CD4-positive, alpha-beta T cell treated with Interleukin-6 for 4 hours (primary cell): ENCODE measurements around the gene FAM227B.
"Not testable (repeated sequence)": the region's sequence is repeated elsewhere in the genome, so short reads cannot be mapped to it uniquely, and the experiment has no call there.

Source experiments
- DNase-seq: peaks from one replicate; pipeline ENCODE4 v3.0.0-alpha.2; 2020; ENCODE audit warnings: mixed read lengths

Gene FAM227B

DNA sequence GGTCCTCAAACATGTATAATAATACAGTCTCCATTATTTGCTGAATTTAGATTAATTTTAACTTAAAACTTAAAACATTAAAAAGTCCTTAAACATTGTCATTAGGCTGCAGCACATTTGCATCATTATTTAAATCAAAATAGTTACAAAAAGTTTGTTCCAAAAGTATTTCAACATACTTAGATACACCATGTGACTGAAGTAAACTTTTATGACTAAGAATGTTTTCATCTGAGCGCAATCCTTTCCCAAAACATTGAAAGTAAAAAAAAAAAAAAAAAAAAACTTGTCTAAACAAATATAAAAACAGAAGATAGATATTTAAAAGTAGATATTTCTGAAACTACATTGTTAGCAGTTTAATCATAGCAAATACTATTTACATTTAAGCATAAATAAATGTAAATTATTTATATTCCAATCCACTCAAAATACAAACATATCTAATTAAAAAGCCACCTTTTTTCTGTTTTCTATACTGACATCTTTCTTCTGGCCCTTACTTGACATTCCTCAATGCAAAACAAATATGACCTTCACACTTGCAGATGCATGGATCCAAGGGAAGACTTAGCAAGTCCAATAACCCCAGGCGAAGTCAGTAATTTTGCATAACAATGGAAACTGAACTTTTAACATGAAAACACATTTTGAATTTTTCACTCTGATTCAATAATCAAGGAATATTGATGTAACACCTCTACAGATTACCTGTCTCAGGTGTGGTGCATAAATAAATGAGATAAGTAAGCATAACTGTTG is 10.3 kb downstream of the FAM227B start:
- DNase-seq, result no peak

DNA sequence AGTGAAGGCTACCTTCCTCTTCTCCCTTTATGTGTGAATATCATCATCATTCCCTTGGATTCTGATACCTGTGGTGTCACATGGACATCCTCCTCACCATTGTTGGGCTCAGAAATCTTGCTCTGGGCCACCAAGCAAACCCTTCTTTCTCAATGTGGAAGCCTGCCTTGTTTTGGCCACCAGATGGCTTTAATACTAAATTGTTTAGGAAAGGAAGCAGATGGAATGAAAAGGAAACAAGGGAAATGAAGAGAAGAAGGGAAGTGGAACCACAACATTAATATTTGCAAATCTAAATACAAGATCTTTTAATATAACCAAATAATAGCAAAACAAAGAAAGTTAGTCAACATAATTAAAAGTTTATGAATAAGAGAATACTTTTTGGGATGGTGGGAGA is 14.0 kb downstream of the FAM227B start:
- no peak for DNase-seq

DNA sequence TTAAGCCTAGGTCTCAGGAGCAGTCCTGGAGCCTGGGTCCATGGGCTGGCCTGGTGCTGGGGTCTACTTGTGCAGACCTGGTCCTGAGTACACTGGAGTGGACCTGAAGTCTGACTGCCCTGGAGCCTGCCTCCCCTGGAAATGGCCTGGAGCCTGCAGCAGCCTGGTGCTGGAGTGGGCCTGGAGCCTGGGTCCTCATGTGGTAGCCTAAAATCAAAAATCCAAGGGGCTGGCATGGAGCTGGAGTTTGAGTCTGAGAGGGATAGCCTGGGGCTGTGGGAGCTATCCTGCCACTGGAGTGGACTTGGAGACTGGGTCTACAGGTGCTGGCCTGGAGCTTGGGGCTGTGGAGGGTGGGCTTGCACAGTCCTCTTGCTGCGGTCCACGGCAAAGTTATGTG is 15.0 kb downstream of the FAM227B start:
- DNase-seq, result no peak

DNA sequence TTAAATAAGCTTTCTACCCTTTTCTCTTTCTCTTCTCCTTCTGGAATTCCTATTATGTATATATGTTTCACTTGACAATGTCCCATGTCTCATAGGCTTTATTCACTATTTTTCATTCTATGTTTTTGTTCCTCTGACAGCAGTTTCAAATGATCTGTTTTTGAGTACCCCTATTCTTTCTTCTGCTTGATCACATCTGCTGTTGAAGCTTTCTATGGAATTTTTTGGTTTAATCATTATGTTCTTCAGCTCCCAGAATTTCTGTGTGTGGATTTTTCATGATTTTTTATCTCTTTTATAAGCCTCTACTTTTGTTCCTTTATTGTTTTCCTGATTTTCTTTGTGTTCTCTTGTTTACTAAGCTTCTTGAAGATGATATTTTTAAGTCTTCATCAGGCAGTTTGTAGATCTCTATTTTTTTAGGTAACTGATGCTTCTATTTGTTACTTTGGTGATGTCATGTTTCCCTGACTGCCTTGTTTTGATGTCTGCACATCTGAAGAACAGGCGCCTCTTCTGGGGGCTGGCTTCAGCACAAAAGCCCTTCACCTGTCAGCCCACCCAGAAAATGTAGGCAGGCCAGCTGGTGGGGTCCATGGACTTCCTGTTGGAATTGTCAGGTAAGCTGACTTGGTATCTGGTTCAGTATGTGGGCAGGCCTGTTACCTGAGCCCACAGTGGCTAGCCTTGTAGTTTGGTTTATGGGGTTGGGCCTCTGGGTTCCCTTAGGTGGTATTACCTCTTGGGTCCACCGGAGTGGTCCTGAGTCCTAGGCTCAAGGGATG is 15.8 kb downstream of the FAM227B start:
- DNase-seq, result no peak

DNA sequence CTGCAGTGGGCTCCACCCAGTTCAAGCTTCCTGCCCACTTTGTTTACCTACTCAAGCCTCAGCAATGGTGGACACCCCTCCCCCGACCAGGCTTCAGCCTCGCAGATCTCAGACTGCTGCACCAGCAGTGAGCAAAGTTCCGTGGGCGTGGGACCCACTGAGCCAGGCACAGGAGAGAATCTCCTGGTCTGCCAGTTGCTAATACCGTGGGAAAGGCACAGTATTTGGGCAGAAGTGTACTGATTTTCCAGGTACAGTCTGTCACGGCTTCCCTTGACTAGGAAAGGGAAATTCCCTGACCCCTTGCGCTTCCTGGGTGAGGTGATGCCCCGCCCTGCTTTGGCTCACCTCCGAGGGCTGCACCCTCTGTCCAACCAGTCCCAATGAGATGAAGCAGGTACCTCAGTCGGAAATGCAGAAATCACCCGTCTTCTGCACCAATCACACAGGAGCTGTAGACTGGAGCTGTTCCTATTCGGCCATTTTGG is 27.7 kb downstream of the FAM227B start:
- not testable (repeated sequence) for DNase-seq

DNA sequence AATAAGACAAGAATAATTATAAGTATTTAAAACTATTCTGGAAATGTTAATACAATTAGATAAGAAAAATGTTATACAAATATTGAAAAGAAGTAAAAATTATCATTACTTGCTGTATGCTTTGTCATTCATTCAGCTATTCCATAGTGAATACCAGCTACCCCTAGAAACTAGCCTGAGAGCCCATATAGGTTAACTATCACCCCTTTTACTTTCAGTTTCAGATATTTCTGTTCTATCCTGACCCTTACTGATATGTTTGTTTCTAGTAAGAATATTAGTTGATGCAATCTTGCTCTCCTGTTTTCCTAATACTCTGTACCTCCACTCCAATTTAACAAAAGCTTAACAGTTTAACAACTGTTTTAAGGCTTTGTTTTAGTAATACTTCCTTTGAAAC is 31.6 kb downstream of the FAM227B start:
- DNase-seq, result no peak

DNA sequence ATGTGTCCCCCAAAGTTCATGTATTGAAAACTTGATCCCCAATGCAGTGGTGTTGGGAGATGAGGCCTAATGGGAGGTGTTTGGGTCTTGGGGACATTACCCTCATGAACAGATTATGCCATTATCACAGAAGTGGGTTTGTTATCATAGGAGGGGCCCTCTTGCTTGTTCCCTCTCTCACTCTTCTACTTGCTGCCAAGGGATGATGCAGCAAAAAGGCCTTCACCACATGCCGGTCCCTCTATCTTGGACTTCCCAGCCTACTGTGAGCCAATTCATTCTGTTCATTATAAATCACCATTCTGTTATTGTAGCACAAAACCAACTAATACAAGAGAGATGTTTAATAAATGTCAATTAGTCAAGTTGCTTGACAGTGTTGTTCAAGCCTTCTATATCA is 47.2 kb downstream of the FAM227B start:
- DNase-seq, result no peak

DNA sequence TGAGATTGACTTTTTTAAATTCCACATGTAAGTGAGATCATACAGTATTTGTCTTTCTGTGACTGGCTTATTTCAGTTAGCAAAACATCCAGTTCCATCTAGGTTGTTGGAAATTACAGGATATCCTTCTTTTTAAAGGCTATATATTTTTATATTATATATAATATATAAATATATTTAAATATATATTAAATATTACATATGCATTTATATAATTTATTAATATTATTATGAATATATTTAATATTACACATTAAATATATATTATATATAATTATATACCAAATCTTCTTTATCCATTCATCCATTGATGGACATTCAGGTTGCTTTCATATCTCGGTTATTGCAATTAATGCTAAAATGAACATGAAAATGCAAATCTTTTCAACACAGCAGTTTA is 49.9 kb downstream of the FAM227B start:
- no peak for DNase-seq

DNA sequence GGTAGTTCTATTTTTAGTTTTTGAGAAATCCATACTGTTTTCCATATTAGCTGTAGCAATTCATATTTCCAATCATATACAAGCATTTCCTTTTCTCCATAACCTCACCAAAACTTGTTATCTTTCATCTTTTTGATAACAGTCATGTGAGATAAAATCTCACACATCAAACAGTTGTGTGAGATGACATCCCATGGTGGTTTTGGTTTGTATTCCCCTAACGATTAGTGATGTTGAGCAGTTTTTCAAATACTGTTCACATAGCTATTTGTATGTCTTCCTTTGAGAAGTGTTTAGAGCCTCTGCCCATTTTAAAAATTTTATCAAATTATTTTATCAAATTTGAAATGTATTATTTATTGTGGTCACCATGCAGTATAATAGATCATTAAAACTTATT is 50.4 kb downstream of the FAM227B start:
- no peak for DNase-seq

DNA sequence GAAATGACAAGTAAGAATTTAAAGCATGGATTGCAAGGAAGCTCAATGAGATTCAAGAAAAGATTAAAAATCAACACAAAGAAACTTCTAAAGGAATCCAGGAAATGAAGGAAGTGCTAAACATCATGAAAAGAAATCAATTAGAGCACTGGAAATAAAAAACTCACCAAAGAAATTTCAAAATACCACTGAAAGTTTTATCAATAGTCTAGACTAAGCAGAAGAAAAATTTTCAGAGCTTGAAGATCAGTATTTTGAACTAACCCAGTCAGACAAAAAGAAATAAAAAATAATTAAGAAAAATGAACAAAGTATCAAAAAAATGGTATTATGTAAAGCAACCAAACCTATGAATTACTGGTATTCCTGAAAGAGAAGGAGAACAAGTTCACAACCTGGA is 60.6 kb downstream of the FAM227B start:
- DNase-seq, result no peak

DNA sequence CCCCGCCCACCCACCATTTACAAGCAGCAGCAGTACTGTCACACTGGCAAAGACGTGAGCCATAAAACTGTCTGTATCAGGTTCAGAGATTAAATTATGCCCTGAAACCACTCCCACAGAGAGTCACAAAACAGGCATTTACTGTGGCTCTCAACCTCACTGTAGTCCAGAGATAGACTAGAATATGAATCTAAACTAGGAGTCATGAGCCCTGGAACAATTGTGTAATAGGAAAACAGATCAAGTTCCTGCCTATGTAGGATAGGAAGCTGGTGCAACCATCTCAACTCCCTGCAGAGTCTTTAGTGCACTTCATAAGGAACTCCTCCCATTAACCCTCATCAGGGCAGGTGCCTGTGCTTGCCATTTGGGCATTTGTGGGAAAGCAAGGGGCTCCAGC is 61.7 kb downstream of the FAM227B start:
- no peak for DNase-seq

DNA sequence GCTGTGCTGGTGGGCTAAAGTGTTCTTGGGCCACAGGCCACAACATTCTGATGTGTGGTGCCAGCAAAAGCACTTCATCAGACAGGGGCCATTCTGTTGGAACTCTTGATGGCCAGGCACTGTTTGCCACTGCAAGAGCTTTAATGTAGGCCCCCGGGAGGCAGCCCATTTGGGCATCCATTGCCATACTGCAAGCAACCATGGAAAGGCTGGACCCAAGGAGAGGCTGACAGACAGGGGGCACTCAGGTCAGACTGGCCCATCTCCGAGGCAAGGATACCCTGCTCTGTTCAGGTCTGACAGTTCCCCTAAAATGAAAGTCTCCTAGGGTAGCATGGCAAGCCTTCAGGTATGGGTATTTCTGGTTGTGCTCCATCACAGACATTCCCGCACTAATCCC is 64.2 kb downstream of the FAM227B start:
- no peak for DNase-seq

DNA sequence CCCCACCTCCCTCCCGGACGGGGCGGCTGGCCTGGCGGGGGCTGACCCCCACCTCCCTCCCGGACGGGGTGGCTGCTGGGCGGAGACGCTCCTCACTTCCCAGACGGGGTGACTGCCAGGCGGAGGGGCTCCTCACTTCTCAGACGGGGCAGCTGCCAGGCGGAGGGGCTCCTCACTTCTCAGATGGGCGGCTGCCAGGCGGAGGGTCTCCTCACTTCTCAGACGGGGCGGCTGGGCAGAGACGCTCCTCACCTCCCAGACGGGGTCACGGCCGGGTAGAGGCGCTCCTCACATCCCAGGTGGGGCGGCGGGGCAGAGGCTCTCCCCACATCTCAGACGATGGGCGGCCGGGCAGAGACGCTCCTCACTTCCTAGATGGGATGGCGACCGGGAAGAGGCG is 70.3 kb downstream of the FAM227B start:
- not testable (repeated sequence) for DNase-seq

DNA sequence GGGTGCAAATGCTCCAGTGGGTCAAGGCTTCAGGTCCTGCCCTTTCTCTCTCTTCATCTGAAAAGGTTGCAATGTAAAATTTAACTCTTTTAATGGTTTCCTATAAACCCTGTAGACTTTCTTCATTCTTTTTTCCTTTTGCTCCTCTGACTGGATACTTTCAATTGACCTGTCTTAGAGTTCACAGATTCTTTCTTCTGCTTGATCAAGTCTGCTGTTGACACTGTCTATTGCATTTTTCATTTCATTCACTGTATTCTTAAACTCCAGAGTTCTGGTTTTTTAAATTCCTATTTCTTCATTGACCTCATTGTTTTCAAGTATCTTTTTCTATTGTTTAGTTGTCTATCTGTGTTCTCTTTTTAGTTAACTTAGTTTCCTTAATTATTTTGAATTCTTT is 82.1 kb downstream of the FAM227B start:
- no peak for DNase-seq

DNA sequence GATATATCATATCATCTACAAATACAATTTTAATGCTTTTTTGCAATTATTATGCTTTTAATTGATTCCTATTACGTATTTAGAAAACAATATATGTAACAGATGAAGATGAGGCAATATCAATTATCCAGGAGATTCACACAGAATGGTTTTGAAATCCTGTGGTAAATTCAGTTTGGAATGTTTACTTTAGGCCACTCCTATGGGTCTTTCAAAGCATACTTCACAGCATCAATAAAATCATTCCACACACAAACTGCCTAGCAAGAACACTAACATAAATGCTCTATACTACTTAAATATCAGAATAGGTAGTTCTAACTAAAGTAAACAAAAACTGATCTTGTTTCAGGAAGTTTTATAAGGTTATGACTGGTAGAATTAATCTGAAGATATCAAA is 90.5 kb downstream of the FAM227B start:
- no peak for DNase-seq

DNA sequence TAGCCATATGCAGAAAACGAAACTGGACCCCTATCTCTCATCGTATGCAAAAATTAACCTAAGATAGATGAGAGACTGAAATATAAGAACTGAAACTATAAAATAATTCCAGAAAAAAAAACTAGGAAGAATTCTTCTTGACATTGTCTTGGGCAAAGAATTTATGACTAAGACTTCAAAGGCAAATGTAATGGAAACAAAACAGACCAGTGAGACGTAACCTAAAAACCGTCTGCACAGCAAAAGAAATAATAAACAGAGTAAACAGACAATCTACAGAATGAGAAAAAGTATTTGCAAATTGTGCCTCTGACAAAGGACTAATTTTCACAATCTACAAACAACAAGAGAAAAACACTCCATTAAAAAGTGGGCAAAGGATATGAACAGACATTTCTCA is 92.3 kb downstream of the FAM227B start:
- no peak for DNase-seq

DNA sequence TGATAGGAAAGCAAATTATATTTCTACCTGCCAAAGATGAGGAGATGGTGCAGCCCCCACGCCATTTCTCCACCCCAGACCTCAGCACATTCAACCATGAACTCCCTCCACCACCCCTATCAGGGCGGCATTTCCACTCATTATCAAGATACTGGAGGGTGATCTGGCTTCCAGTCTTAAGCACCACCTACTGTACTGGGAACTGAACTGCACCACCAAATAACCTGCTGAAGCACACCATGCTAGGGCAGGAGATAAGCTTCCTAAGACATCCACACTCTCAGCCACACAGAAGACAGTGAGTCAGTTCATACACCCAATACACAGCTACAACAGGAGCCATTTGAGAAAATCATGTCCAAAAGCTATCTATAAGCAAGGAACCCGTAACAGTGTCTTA is 98.8 kb downstream of the FAM227B start:
- no peak for DNase-seq

DNA sequence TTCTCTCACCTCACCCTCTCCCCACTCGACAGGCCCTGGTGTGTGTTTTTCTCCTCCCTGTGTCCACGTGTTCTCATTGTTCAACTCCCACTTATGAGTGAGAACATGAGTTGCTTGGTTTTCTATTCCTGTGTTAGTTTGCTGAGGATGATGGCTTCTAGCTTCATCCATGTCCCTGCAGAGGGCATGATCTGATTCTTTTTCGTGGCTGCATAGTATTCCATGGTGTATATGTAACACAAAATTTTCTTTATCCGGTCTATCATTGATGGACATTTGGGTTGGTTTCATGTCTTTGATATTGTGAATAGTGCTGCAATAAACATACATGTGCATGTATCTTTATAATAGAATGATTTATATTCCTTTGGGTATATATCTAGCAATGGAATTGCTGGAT is 107.9 kb downstream of the FAM227B start:
- DNase-seq, result not testable (repeated sequence)

DNA sequence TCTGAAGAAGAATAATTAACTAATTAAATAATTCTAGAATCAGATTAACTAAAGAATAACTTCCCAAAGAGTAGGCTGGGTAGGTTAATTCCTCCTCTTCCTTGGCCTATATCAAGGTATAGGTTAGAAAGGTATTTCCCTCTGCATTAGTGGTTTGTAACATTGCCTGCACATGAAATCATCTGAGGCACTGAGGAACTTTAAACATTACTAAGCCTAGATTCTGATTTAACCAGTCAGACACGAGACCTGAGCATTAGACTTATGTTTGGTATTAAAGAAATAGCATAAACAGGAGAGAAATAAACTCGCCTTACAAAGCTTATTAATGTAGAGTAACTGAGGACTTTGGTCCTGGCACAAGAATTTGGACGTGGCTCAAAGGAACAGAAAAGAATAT is 113.4 kb downstream of the FAM227B start:
- no peak for DNase-seq

DNA sequence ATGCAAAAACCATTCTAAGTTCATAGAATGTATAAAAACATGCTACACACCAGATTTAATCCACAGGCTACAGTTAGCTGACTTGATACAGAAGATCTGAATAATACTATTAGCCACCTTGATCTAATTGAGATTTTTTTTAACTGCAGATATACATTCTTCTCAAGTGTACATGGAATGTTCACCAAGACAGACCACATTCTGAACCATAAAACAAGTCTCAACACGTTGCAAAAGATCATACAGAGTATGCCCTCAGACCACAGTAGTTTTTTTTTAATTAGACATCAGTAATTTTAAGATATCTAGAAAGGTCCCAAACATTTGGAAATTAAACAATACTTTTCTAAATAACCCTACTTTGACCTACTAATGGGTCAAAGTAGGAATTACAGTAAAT is 114.3 kb downstream of the FAM227B start:
- DNase-seq, result no peak

DNA sequence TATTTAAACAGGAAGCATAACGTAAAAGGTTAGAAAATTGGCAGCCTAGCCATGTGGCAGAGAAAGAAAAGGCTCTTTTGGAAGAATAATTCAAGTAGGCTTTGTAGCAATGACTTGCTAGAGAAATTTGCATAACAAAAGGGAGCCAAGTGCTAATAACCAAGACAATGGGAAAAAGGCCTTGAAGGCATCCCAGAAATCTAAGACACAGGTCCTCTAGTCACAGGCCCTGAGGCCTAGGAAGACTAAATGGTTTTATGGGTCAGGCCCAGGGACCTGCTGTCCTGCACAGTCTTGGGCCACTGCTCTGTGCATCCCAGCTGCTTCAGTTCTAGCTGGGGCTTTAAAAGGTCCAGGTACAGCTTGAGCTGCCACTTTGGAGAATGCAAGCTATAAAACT is 119.0 kb downstream of the FAM227B start:
- DNase-seq, result no peak

DNA sequence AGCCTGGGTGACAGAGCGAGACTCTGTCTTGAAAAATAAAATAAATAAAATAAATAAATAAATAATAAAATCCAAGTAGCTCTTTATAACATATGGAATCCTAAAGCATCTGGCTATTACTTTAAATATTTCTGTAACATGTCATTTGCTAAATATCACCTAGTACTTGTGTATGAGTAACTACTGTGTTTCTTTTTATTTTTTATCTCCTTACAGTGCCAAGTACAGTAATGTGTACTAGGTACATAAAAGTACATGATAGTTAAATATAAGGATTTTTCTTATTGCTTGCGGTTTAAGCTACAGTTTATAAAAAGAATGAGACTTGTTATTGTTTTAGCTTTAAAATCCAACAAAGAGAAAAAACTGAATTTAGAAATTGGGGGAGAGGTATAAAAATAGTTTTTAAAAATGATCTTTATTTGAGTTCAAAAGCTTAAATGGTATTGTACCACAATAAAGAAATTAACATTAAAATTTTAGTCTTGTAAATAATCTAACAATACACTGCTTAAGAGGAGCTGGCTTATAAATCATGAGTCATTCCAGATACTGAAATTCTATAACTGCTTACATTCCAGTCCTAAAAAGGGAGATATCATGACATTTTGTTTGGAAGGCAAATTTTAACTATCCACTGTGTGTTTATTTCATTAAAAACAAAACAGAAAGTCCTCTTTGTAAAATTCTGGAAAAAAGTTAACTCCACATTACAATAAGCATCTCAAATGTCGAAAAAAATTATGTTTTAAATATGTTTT is 124.4 kb downstream of the FAM227B start:
- no peak for DNase-seq

DNA sequence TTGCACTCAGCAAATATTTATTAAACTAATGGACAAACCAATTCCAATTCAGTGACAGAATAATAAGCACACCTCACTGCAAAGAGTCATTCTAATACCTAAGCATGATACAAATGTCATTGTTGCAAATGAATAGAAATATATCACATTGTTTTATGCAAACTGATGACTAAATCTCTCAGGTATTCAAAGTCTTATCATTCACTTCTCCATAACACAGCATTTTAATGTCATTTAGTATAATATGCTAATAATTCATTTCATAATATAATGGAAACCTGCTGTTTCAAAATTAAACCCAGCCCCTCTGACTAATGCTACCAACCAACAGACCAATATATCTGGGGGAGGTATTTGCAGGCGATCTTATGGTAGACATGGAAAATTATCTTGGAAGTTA is 125.8 kb downstream of the FAM227B start:
- no peak for DNase-seq

DNA sequence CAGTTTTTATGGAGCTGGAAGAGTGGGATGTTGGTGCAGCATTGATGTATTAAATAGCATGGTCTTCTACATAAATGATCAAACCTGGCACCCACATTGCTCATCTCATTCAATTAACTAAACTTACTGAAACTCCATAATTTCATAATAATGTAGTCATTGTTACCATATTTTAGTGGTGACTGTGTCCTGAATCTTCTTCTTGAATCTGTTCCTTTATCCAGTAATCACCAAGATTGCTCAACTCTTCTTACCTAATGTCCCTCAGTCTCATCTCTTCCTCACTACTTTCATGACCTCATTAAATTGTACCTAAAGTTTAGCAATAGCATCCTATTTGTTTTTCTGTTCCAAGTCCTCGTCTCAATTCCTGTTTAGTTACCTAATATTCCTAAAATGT is 127.8 kb downstream of the FAM227B start:
- DNase-seq, result no peak
